GM19328 (cell line): ENCODE data around the gene TSPYL4.
A peak's percentile ranks its signal among the peaks of the same experiment; 100 is the strongest.
"Not testable (repeated sequence)": the region's sequence is repeated elsewhere in the genome, so short reads cannot be mapped to it uniquely, and the experiment has no call there.

Source experiments
- ATAC-seq: cut with Tn5 transposase; IDR thresholded peaks from one replicate; pipeline ENCODE4 v1.9.1; 2021; ENCODE audit warnings: mild to moderate bottlenecking, moderate library complexity; ENCODE audit not compliant: unreplicated experiment

The TSPYL4 gene

DNA sequence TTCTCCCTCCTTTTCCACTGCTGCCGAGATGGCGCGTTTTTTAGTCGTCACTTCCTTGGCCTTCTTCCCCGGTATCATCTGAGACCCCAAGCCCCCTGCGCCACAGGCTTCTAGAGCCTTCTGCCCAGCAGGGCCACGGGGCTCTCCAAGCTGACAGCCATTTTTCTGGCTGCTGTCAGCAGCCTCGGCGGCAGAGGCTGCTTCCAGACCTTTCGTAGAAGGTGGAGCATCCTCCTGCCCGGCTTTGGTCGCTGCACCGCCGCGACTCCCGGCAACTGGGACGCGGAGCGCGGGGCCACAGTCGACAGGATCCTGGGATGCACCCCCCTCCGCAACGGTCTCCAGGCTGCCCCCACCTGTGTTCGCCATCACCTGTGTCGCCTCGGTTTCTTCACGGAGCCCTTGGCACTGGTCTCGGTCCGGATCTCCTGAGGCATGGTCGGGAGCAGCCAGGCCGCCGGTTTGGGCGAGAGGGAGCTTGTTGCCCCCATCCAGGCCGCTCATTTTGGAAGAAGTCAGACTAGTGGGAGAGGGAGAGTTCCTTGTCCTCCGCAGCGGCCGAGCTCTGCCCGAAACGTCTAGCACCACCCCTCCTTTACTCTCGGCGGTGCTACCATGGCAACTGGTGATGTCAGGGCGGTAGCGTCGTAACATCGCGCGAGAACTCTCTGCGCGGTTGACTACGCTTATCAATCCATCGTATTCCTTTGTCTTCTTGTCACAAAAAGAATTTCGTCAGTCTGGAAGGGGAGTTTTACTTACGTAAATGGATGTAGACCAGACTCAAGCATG, at the start of gene TSPYL4:
TSS of gene TSPYL4 (minus strand) at position 571 of the 792 bp plus-strand sequence. CDS start at position 504, 67 bp downstream.
- peak; percentile 100 for ATAC-seq

- ATAC-seq, result no peak
Observed at GRCh38 chr6:116301104-116301503, 47.2 kb upstream of the TSPYL4 start.

- ATAC-seq, result no peak
Observed at GRCh38 chr6:116300566-116300965, 46.7 kb upstream of the TSPYL4 start.

DNA sequence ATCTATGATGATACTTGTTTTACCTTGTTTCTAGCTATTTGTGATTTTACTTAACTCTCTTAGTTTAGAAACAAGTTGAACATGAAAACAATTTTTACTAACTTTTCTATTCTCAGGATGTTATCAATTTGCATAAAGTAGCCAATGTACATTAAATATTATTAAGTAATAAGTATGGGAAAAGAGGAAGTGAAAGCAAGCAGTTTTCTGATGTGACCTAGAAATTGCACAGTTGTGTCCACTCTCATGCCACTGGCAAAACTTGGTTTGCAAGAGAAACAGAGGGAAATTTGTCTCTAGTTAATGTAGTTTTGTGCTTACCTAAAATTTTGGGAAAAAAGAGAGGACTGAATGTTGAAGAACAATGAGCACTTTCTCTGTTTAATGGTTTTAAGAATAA, 45.1 kb upstream of the TSPYL4 start:
- ATAC-seq, result no peak

GRCh38 chr6:116298273-116298672, 44.4 kb upstream of the TSPYL4 start:
- no peak for ATAC-seq

- ATAC-seq, result no peak
Observed at GRCh38 chr6:116292553-116292952, 38.7 kb upstream of the TSPYL4 start.

DNA sequence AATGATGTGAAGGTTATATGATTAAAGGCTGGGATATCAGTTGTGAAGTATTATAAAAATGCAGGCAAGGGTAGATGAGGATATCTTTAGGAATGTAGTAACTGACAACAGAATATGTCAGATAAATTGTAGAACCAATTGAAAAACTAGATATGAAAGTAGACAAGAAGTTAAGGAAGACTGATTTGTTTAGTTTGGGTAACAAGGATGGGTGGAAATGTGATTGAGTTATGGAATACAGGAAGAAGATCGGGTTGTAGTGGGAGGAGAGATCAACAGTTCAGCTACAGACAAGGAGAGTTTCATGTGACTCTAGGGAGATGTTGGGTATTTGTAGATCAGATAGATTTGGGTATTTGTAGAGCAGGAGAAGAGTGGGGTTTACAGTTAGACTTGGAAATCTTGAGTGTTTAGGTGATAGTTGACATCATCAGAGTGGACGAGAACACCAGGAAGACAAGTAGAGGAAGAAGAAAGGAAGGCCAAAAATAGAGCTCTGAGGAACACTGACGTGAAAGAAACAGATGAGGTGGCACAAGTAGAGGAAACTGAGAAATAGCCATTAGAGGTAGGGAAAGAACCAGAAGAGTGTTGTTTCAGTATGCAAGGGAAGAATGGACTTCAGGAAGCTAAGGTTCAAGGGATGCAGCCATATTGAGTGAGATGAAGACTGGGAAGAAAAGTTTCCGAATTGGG, 38.0 kb upstream of the TSPYL4 start:
- ATAC-seq, result no peak

DNA sequence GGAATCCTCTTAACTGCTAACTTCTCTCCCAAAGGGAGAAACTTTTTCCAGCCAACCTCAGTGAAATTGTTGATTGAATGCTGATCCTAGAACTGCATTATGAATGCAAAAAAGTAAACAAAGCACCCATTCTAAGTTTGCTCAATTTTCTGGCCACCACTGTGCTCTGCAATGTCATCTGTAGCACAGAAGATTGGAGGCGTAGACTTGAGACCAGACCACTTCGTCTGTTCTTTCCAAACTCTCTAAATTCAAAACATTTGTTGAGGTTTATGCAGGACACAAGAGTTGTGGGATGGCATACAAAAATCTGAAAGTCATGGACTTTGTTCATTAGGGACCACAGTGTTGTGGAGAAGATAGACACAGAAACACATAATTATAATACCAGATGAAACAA, 36.9 kb upstream of the TSPYL4 start:
- ATAC-seq, result no peak

GRCh38 chr6:116289876-116290275, 36.0 kb upstream of the TSPYL4 start:
- no peak for ATAC-seq

GRCh38 chr6:116287689-116288282, 33.9 kb upstream of the TSPYL4 start:
- peak; percentile 70 for ATAC-seq

GRCh38 chr6:116286773-116287358, 33.0 kb upstream of the TSPYL4 start:
- ATAC-seq, result no peak

- not testable (repeated sequence) for ATAC-seq
Observed at GRCh38 chr6:116284984-116285383, 31.1 kb upstream of the TSPYL4 start.

DNA sequence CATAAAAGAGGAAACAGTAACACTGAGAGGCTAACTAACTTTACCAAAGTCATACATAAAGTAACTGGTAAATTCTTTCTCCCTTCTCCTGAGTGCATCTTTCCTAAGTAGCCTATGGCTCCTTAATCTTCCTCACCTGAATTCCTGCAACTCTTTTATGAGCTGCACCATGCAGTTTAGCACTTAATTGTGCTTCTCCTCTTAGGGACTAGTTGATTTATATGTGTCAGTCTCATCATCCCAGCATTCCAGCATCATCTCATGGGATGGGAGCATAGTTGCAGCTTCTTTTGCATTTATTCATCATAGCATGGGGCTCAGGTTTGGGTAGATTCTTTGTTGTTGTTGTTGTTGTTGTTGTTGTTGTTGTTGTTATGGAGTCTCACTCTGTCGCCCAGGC, 29.3 kb upstream of the TSPYL4 start:
- ATAC-seq, result no peak

- ATAC-seq, result no peak
Observed at GRCh38 chr6:116282698-116283097, 28.8 kb upstream of the TSPYL4 start.

GRCh38 chr6:116280933-116281316, 27.1 kb upstream of the TSPYL4 start:
- ATAC-seq, result no peak

- no peak for ATAC-seq
Observed at GRCh38 chr6:116280161-116280932, 26.5 kb upstream of the TSPYL4 start.

GRCh38 chr6:116279232-116280160, 25.6 kb upstream of the TSPYL4 start, which contains the start of gene TSPYL1:
TSPYL1 (minus strand) TSS chr6:116279930; CDS start chr6:116279830, 100 bp downstream.
- ATAC-seq, result peak; percentile 95

DNA sequence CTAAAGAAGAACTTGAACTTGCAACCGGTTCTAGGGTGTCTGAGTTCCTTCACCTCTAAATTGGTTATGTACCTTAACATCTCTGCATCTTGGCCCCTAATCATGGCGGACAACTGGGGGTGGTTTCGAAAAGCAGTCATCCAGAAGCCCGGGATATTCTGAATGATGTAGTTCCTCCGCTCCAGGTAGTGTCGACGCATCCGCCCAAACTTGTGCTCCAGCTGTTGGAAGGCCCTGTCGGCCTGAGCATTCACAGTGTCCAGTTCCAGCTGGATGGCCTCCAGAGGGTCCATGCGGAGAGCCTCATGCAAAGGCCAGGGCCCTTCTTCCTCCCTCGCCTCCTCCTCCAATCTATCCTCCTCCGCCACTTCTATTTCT, 25.0 kb upstream of the TSPYL4 start:
- peak; percentile 0 for ATAC-seq

- ATAC-seq, result no peak
Observed at GRCh38 chr6:116278481-116278829, 24.6 kb upstream of the TSPYL4 start.

GRCh38 chr6:116277124-116277523, 23.2 kb upstream of the TSPYL4 start:
- ATAC-seq, result no peak
